Gastrocnemius medialis (tissue), 4 donors: Measurements from ENCODE around the gene CMTM5. TPM values are rescaled to one million over a fixed set of nuclear protein-coding genes. Genes with fewer than 3 reads are reported as not detected.

Experiments
- ATAC-seq, 2 donors: fragments of 150-250 bp; one replicate each; pipeline ENCODE4 v1.9.1; 2016
- DNase-seq, 2 donors: peaks; one replicate each; pipeline ENCODE4 v3.0.0-alpha.2; 2019
- H3K27ac ChIP-seq, 4 donors: fragments of 200-600 bp; sonication (generic); 1 replicate in 1 of 4; 2 replicates in 3 of 4; pipeline ENCODE4 v1.5.1; 2016 to 2018; ENCODE audit warnings: mild to moderate bottlenecking in 2 of 4, moderate library complexity in 1 of 4
- H3K27me3 ChIP-seq, 3 donors: fragments of 200-600 bp; sonication (generic) in 2 of 3; 1 replicate in 1 of 3; 2 replicates in 2 of 3; pipeline versions ENCODE4 v1.5.1 to v1.6.0; 2016 to 2019; ENCODE audit warnings: mild to moderate bottlenecking in 1 of 3, moderate library complexity in 1 of 3
- H3K36me3 ChIP-seq, 2 donors: fragments of 200-600 bp; sonication (generic) in 1 of 2; one replicate each; pipeline ENCODE4 v1.5.1; 2017 to 2018
- H3K4me1 ChIP-seq, 2 donors: fragments of 200-600 bp; sonication (generic) in 1 of 2; one replicate each; pipeline ENCODE4 v1.5.1; 2016 to 2017; ENCODE audit warnings: mild to moderate bottlenecking in 2 of 2
- H3K4me3 ChIP-seq, 4 donors: fragments of 200-600 bp; sonication (generic) in 3 of 4; 1 replicate in 1 of 4; 2 replicates in 3 of 4; pipeline ENCODE4 v1.5.1; 2016 to 2019; ENCODE audit warnings: mild to moderate bottlenecking in 2 of 4
- H3K9me3 ChIP-seq, 3 donors: fragments of 200-600 bp; sonication (generic) in 2 of 3; 1 replicate in 1 of 3; 2 replicates in 2 of 3; pipeline ENCODE4 v1.5.1; 2016 to 2019
- POLR2A ChIP-seq, 2 donors: fragments of 450-650 bp; IDR thresholded peaks; one replicate each; pipeline ENCODE4 v1.6.1; 2017; ENCODE audit warnings: antibody characterized with exemption in 2 of 2, mild to moderate bottlenecking in 2 of 2, moderate library complexity in 2 of 2
- in situ Hi-C, 4 donors: fragments of 200-750 bp; cut with MboI; loops; one replicate each; pipeline versions ENCODE4 v1.15.0 to v1.8.0; 2017; ENCODE audit warnings: low sequenced_read_pairs in 4 of 4
- intact Hi-C: fragments of 100-400 bp; cut with DNase I; formaldehyde crosslinking; loops from one replicate; pipeline ENCODE4 v1.15.1; 2023; ENCODE audit warnings: low total_unique reads
- total RNA-seq, 4 donors: library from RNA; depleted of rRNA; stranded (reverse); fragments of >200 nt; gene quantifications; one replicate each; pipeline versions ENCODE4 v1.1.0 to v1.2.3, GENCODE V29; 2016
- TF ChIP-seq, protein P1 (sequence below), 5 experiments: fragments of 450-650 bp in 3 of 5; fragments of 200-600 bp in 2 of 5; sonication (generic) in 2 of 5; IDR thresholded peaks in 4 of 5; conservative IDR thresholded peaks in 1 of 5; 1 replicate in 4 of 5; 2 replicates in 1 of 5; pipeline ENCODE4 v1.5.1; 2016 to 2019; ENCODE audit warnings: antibody characterized with exemption in 5 of 5, mild to moderate bottlenecking in 3 of 5, moderate library complexity in 3 of 5

The CMTM5 gene
- total RNA-seq, 4 donors from 2014 or later: 1.7 TPM; not detected in 3

DNA sequence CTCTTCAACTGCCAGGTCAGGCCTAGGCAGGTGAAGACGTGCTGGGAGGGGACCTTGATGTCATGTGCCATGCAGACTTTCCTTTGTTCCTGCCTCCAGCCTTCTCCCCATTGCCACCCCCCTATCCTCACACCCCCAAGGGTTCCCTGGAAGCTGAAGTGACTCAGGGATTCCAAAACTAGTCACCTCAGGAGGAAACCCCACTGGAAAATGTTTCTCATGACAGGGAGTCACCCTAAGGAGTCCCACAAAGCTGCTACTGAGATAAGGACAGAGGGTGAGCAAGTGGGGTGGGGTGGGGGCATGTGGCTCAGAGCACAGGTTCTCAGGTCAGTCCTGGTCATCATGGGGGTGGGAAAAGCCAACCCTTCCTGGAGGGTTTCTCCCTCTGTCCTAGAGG is 6.6 kb upstream of the CMTM5 start:
- intact Hi-C loops: no loop called here
- TF ChIP-seq POLR2A (IDR thresholded peaks at IDR 0.05): no peak
- TF ChIP-seq, protein P1, sequence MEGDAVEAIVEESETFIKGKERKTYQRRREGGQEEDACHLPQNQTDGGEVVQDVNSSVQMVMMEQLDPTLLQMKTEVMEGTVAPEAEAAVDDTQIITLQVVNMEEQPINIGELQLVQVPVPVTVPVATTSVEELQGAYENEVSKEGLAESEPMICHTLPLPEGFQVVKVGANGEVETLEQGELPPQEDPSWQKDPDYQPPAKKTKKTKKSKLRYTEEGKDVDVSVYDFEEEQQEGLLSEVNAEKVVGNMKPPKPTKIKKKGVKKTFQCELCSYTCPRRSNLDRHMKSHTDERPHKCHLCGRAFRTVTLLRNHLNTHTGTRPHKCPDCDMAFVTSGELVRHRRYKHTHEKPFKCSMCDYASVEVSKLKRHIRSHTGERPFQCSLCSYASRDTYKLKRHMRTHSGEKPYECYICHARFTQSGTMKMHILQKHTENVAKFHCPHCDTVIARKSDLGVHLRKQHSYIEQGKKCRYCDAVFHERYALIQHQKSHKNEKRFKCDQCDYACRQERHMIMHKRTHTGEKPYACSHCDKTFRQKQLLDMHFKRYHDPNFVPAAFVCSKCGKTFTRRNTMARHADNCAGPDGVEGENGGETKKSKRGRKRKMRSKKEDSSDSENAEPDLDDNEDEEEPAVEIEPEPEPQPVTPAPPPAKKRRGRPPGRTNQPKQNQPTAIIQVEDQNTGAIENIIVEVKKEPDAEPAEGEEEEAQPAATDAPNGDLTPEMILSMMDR (IDR thresholded peaks at IDR 0.05 in 4 of 5, conservative IDR thresholded peaks at IDR 0.05 in 1 of 5): no peak
- H3K4me1 ChIP-seq: peaks cover 0 to 3% of the 10 kb centered on the region in 2 donors
- no peak overlapping the region for H3K27ac ChIP-seq
- H3K9me3 ChIP-seq: no peaks in the 10 kb centered on the region
- in situ Hi-C loops: loop anchor here in 1 of 4 donors (10.0 kb wide), 1 partner anchor 105 kb away; no protein-coding TSS in a partner anchor
- no peak overlapping the region for H3K4me3 ChIP-seq
- H3K36me3 ChIP-seq: no peaks in the 10 kb centered on the region
- ATAC-seq (no peak), DNase-seq (no peak)
- H3K27me3 ChIP-seq: peaks cover 4 to 12% (median 5%) of the 10 kb centered on the region in 3 donors

DNA sequence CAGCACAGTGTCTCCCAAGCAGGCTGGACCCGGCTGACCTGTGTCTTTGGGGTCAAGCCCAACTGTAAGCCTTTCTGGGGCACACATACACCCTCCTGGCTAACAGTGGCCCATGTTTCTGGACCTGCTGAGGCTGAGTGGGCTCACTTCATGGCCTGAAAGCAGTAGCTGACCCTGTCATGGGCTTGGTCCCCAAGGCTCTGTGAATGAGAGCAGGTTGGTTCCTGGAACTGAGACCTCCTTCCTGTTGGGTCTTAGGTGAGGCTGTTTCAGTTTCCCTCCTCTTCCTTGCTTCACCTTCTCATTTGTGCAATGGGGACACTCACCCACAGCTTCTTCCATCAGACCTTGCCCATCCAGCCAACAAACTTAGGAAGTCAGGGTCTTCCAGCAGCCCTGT is 5.0 kb upstream of the CMTM5 start:
- H3K36me3 ChIP-seq: no peaks in the 10 kb centered on the region
- intact Hi-C loops (no loop called here), in situ Hi-C loops (loop anchor here in 1 of 4 donors (10.0 kb wide), 1 partner anchor 107 kb away; no protein-coding TSS in a partner anchor)
- no peak for TF ChIP-seq POLR2A (IDR thresholded peaks at IDR 0.05)
- TF ChIP-seq, protein P1 (IDR thresholded peaks at IDR 0.05 in 4 of 5, conservative IDR thresholded peaks at IDR 0.05 in 1 of 5): no peak
- peaks cover 0 to 3% (median 0%) of the 10 kb centered on the region in 3 donors for H3K27me3 ChIP-seq
- H3K4me1 ChIP-seq: no peaks in the 10 kb centered on the region
- ATAC-seq (no peak), DNase-seq (no peak)
- H3K27ac ChIP-seq: no peak overlapping the region
- H3K9me3 ChIP-seq: no peaks in the 10 kb centered on the region
- no peak overlapping the region for H3K4me3 ChIP-seq

DNA sequence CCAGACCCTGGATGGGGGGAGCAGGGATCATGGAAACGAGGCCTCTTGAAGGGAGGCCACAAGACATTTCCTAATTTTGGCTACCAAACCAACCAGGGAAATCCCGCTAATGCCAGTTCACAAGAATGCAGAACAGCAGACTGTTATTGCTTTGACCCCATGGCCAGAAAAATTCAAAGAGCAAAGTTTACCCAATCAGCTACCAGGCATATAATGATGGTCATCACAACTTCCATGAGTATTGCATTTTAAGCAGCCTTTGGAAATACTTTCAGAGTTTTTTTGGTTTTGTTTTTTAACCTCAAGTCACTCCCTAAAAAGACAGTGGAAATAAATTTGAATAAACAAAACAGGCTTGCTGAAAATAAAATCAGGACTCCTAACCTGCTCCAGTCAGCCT is 4.3 kb upstream of the CMTM5 start, which contains the start of gene IL25:
Gene IL25 (plus strand): TSS at position 301 of the 400 bp plus-strand sequence.
- intact Hi-C loops: no loop called here

DNA sequence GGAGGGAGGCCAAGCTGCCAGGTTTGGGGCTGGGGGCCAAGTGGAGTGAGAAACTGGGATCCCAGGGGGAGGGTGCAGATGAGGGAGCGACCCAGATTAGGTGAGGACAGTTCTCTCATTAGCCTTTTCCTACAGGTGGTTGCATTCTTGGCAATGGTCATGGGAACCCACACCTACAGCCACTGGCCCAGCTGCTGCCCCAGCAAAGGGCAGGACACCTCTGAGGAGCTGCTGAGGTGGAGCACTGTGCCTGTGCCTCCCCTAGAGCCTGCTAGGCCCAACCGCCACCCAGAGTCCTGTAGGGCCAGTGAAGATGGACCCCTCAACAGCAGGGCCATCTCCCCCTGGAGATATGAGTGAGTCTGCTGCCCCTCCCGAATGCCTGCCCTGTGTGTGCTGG is 3.8 kb upstream of the CMTM5 start:
- DNase-seq (peak in 1 of 2 donors; percentile 54), ATAC-seq (peak in 1 of 2 donors; percentile 2)
- Histone ChIP-seq H3K4me3 (no peak overlapping the region), H3K4me1 (no peaks in the 10 kb centered on the region), H3K27ac (no peak overlapping the region), H3K36me3 (no peaks in the 10 kb centered on the region), H3K9me3 (no peaks in the 10 kb centered on the region), H3K27me3 (no peaks in the 10 kb centered on the region)
- intact Hi-C loops (no loop called here), in situ Hi-C loops (loop anchor here in 1 of 4 donors (10.0 kb wide), 1 partner anchor 108 kb away; no protein-coding TSS in a partner anchor)
- no peak for TF ChIP-seq POLR2A (IDR thresholded peaks at IDR 0.05)
- TF ChIP-seq, protein P1 (IDR thresholded peaks at IDR 0.05 in 4 of 5, conservative IDR thresholded peaks at IDR 0.05 in 1 of 5): no peak

More for the DNA sequence above, 4.3 kb upstream of the CMTM5 start, which contains the start of gene IL25:
- no peaks in the 10 kb centered on the region for H3K4me1 ChIP-seq
- DNase-seq (no peak), ATAC-seq (no peak)
- TF ChIP-seq POLR2A (IDR thresholded peaks at IDR 0.05): no peak
- TF ChIP-seq, protein P1 (IDR thresholded peaks at IDR 0.05 in 4 of 5, conservative IDR thresholded peaks at IDR 0.05 in 1 of 5): no peak
- H3K27ac ChIP-seq: no peak within 1 kb of the TSS
- in situ Hi-C loops: loop anchor here in 1 of 4 donors (10.0 kb wide), 1 partner anchor 108 kb away; no protein-coding TSS in a partner anchor
- H3K27me3 ChIP-seq: no peaks in the 10 kb centered on the region
- no peaks in the 10 kb centered on the region for H3K36me3 ChIP-seq
- no peaks in the 10 kb centered on the region for H3K9me3 ChIP-seq
- no peak within 1 kb of the TSS for H3K4me3 ChIP-seq
